Islet of Langerhans (tissue), 1 donor: Measurements from ENCODE around the gene KLHL17.

Experiments
- FAIRE-seq: peaks from one replicate; lab custom pipeline; 2011; peaks lifted over from hg19 to GRCh38; lab: Jason Lieb, UNC

KLHL17 gene

GRCh38 chr1:923131-923990 lies 37.0 kb upstream of the KLHL17 start, which contains the start of gene SAMD11:
Gene SAMD11 (plus strand): TSS chr1:923923. CDS start chr1:924432, 509 bp downstream.
- no peak for FAIRE-seq

GRCh38 chr1:923991-924655 lies 36.3 kb upstream of the KLHL17 start:
- no peak for FAIRE-seq

GRCh38 chr1:924656-925560 lies 35.5 kb upstream of the KLHL17 start:
- FAIRE-seq: no peak

GRCh38 chr1:925561-926421 lies 34.6 kb upstream of the KLHL17 start:
- FAIRE-seq: no peak

GRCh38 chr1:927234-927633 lies 33.1 kb upstream of the KLHL17 start:
- no peak for FAIRE-seq

GRCh38 chr1:927748-928147 lies 32.6 kb upstream of the KLHL17 start:
- FAIRE-seq: no peak

- FAIRE-seq: no peak
Observed at GRCh38 chr1:928825-929661, 31.3 kb upstream of the KLHL17 start.

- FAIRE-seq: no peak
Observed at GRCh38 chr1:929712-930632, 30.4 kb upstream of the KLHL17 start.

GRCh38 chr1:930633-931138 lies 29.7 kb upstream of the KLHL17 start:
- FAIRE-seq: no peak

GRCh38 chr1:931380-932172 lies 28.8 kb upstream of the KLHL17 start:
- no peak for FAIRE-seq

GRCh38 chr1:932173-932510 lies 28.2 kb upstream of the KLHL17 start:
- FAIRE-seq: no peak

GRCh38 chr1:932776-933602 lies 27.4 kb upstream of the KLHL17 start:
- FAIRE-seq: no peak

GRCh38 chr1:933603-933940 lies 26.8 kb upstream of the KLHL17 start:
- no peak for FAIRE-seq

GRCh38 chr1:934991-935750 lies 25.2 kb upstream of the KLHL17 start:
- FAIRE-seq: no peak

- no peak for FAIRE-seq
Observed at GRCh38 chr1:935751-936231, 24.6 kb upstream of the KLHL17 start.

- no peak for FAIRE-seq
Observed at GRCh38 chr1:936348-937264, 23.8 kb upstream of the KLHL17 start.
